Stimulated activated CD4-positive, alpha-beta T cell treated with anti-CD3 and anti-CD28 coated beads, Interleukin-1b, Interleukin-23, amount 100 ng/mL, for 4 hours (primary cell): ENCODE data around the gene AKT2.

Experiments
- DNase-seq, 2 donors: peaks; one replicate each; pipeline ENCODE4 v3.0.0-alpha.2; 2020; ENCODE audit warnings: low read depth in 2 of 2

Gene AKT2

DNA sequence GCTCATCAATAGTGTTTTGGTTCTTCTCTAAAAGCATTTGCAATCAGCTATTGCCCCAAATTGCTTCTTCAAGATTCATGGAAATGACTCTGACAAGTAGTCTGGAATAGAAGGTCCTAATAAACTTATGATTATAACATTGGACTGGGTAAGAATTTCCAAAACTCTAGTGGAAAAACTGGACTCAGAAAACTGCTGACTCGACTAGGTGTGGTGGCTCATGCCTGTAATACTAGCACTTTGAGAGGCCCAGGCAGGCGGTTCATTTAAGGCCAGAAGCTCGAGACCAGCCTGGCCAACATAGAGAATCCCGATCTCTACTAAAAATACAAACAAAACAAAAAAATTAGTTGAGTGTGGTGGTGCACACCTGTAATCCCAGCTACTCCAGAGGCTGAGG, 15.5 kb upstream of the AKT2 start:
- DNase-seq: no peak

DNA sequence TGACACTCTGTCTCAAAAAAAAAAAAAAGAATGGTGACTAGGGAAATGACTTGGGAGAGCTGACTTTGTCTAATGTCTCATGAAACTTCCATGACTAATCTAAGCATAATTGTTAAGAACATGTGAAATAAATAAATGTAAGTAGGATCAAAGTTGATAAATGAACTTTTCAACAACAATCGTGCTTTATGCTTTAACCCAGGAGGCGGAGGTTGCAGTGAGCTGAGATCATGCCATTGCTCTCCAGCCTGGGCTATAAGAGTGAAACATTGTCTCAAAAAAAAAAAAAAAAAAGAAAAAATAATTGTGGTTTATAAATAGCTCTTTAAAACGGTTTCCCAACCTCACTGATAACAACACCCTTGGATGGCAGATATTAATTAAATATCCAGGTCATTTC, 12.9 kb upstream of the AKT2 start:
- DNase-seq: no peak

DNA sequence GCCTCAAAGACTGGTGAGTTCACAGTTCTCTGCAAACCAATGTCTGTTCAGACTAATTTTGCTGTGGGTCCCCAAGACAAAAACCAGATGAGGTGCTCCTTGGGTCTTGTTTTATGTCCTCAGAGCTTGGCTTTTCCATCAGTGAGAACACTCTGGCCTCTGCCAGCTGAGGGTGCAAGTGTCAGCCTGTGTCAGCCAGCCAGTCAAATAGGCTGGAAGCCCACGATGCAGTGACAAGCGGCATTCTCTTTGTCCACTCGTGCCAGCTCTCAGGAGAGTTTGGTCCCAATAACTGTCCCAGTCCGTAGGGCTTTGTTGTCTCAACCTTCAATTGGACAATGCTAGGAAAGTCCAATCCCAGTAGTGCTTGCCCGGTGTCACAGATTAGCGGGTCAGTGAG, 9.4 kb upstream of the AKT2 start:
- no peak for DNase-seq

DNA sequence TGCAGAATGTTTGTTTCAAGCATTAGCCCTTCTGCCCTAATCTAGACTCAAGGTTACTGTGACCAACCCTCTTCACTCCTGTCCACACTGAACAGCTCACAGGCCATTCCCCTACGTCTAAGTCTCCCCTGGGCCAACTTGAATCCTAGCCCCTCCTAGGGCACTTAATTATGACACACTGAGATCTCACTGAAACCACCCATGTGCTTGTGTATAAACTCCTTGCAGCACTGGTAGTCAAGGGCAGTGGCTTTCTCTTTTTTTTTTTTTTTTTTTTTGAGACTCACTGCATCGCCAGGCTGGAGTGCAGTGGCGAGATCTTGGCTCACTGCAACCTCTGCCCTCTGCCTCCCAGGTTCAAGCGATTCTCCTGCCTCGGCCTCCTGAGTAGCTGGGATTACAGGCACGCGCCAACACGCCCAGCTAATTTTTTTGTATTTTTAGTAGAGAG, 1.9 kb upstream of the AKT2 start:
- no peak for DNase-seq

DNA sequence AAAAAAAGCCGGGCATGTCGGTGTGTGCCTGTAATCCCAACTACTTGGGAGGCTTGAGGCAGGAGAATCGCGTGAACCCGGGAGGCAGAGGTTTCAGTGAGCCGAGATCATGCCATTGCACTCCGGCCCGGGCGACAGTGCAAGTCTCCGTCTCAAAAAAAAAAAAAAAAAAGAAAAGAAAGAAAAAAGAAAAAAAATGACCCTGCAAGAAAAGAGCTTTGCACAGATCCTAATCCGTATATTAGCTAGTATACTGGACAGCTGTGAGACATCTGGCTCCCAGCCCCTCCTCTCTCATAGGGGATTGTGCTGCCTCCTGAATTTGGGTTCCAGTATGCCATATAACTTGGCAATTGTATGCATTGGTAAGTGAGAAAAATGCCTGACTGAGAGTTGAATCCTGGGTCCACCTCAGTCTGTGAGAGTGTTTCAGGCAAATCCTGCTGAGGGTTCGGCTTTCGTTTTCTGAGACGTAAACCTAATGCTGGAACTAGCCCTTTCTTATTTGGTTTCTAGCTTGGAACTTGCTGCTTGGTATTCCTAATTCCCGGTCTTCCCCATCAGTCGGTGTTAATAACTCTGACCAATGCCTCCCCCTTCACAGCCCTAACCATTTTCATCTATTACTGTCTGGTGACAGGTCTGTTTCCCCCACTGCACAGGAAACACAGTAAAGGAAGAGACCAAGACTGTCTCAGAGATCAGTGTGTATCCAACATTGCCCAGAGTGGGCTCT, 1.3 kb upstream of the AKT2 start:
- no peak for DNase-seq

DNA sequence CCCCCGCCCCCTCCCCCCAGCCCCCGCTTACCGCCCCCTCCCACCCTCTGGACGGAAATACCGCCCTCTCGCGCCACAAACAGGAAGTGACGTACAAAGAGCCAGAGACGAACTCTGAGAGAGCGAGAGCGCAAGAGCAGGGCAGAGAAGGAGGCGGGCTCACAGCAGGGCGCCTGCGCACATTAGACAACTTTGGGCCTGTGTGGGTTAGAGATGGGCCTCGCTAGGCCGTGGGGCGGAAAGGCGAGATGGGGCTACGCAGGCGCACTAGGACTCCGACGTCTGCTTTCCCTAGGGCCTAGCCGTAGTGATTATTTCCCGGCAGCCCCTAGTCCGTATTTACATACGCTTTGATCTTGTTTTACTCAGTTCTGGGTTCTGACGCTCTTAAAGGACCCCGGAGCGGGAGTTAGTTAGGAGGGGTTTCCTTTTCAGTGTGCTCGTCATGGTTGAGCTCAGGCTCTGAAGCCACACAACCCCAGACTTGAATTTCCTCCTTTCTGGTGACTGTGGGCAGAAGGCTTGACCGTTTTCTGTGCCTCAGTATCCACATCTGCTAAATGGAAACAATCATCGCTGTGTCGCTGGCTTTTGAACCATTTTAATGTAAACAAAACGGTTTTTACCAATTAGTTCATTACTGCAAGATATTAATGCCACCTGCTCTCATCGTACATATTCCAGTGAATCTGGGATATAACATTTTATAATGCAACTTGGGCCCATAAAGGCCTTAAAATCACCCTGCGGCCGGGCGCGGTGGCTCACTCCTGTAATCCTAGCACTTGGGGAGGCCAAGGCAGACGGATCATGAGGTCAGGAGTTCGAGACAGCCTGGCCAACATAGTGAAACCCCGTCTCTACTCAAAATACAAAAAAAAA, 449 bp upstream of the AKT2 start:
- peak; percentile 91 to 95 for DNase-seq

DNA sequence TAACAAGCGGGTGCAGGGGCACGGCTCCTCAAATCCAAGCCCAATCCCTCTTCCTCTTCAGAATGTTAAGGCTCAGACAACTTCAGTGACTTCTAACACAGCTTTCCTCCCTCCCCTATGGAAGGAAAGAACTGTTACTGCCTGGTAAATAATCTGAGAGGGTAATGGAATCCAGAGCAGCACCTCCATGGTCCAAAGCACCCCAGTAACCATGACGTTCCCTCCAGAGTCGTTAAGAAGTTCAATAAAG, 969 bp downstream of the AKT2 start:
- DNase-seq: no peak

DNA sequence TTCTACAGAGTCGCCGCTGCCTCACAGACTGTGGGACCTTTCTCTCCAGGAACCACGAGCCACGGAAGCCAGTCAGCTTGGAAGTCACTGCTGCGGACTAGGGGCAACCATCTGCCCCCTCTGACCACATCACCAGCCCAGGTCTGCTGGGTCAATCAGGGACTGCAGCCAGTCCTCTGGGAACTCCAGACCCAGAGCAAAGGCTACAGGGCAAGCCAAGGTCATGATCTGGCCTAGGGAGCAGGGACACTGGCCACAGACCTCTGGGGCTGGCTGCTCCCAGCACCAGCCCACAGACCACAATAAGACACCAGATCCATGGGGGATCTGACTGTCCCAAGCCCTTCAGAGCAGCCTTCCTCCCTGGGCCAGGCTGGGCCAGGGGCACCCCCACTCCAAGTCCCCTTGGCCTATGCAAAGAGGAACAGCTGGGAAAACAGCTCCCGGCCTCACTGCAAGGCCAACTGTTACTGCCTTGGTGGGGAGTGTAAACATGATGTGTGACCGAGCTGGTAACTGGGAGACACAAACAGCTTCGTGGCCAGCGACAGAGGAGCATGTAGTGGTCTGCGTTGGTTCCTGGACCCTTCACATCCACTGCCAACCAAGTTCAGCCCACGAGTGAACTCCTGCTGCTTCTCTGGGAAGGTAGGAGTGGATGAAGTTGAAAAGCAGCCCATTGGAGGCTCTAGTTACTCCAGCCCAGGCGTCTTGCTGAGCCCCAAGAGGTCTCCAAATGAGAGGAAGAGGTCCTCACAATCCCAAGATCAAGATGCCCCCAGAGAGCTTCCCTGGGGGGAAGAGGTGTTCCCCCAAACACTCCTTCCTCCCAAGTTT, 1.5 kb downstream of the AKT2 start:
- DNase-seq: no peak

DNA sequence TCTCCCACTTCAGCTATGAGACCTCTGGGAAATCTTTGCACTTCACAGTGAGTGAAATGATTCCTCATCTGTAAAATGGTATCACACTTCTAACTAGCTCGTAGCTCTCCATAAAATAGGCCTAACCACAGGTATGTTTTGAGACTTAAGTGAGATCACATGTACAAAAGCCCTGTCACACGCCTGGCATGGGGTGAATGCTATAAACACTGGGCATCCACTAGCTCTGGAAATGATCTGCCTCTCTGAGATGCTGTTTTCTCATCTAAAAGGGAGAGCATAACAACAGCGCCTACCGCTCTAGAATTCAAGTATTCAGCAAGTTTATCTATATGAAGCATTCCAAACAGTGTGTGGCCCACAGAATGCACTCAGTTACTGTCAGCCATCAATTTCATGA, 2.2 kb downstream of the AKT2 start:
- no peak for DNase-seq

DNA sequence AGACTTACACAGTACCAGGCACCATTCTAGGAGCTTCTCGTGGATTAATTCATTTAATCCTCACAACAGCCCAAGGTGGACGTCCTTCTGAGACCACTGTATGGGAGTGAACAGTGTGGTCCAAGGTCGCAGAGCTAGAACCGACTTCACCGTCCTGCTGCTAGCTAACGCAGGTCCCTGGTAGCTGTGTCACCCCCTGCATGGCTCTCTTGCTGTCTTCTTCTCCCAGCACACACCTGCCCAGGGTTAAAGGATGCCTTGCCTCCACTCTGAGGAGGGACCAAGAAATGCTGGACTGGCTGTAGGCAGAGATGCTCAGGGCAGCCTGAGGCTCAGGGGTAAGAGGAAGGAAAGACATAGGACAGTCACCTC, 3.0 kb downstream of the AKT2 start:
- DNase-seq: no peak

DNA sequence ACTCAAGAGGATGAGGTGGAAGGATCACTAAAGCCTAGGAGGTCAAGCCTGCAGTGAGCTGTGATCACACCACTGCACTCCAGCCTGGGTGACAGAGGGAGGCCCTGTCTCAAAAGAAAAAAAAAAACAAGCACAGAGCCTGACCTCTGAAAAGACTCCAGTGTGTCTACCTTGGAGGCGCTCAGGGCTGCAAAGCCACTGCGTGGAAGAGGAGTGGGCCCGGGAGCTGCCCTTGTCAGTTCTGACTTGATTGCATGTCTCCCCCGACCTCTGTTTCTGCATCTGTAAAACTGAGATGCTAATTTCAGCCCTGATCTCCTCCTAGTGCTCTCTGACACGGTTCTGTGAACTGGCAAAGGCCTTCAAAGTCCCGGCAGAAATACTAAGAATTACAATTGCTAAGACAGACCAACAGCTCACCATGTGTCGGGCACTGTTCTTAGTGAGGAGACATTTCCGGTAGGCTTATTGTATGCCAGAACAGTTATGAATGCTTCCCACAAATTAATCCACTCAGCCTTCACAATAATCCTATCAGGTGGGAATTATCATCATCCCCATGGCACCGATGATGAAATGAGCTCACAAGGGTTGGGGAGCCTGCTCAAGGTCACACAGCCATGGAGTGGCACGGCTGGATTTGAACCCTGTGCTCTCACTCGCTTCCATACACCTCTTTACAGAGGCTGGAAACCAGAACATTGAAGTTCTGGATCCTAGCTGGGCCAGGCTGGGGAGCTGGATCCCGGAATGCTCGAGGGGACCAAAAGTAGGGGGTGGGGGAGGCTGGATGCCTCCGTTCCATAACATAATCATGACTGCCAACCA, 3.5 kb downstream of the AKT2 start:
- no peak for DNase-seq

DNA sequence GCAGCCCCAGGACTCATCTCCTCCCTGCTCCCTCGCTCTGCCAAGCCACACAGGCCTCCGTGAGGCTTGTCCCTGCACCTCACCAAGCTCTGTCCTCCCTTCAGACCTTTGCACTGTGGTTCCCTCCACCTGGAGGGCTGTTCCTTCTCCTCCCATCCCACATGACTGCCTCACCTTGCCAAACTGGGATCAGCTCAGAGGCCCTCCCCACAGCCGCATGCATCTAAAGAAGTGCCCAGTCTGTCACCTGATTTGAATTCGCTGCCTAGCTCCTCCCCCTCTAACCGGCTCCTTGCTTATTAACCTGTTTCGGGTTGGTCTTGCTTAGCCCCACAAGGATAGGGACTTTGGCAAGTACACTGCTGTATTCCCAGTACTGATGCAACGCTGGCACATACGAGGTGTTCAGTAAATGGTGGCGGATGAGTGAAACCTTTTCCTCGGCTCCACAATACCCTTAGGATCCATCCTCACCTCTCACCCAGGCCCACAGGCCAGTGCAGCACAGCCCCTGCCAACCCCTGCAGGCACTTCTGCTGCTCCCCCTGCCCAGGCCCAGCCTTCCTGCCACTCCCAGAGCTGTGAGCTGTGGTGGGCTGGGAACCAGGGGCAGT, 4.4 kb downstream of the AKT2 start:
- no peak for DNase-seq

DNA sequence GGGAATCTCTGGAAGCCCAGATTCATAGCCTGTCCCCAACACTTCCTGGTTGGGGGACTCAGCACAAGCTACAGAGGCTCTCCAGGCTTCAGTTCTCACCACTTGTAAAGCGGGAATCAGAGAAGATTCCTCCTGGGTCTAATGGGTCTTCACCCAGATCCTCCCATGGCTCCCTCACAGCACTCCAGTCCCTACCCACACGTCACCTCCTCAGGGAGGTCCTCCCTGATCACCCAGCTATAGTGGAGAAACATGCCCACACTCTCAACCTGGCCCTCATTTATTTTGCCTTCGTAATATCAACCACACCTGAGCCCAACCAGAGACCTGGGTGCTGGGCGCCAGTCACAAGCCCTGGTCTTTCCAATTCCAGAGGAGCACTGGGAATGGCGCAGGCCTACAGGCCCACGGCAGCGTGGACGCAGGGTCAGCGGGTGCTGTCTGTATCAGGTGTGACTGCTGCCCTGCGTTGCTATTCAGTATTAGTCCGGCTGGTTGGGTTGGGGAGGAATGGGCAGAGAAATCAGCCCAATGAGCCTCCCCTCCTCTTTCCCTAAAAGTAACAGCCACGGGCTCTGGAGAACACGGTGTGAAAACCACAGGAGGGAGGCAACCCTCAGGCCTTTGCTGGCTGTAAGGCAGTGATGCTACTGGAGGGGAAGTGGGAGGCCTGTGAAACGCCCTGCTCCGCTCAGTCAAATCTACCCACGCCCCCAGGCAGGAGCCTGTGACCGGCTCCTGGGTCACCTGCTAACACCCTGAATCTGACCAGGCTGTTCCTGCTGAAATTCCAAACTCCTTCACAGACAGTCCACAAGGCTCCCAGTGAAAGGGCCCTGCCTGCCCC, 5.2 kb downstream of the AKT2 start:
- no peak for DNase-seq

DNA sequence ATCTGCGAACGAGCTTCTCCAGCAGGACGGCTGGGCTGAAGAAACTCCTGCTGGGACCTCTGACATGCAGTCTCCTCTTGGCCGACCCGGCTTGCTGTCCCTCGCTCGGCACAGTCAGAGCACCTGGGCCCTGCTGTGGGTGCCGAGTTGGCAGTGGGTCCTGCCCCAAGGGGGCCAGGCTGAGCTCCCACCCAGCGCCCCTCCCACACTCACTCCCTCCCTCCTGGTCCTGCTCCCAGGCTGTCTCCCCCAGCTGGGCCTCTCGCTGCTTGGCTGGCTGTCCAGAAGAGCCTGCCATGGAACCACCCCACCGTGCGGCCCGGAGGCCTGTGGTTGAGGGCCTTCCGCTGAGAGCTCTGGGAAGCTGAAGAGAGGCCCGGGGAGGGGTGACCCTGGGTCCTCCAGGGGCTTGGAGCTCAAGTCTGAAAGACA, 6.0 kb downstream of the AKT2 start:
- no peak for DNase-seq

DNA sequence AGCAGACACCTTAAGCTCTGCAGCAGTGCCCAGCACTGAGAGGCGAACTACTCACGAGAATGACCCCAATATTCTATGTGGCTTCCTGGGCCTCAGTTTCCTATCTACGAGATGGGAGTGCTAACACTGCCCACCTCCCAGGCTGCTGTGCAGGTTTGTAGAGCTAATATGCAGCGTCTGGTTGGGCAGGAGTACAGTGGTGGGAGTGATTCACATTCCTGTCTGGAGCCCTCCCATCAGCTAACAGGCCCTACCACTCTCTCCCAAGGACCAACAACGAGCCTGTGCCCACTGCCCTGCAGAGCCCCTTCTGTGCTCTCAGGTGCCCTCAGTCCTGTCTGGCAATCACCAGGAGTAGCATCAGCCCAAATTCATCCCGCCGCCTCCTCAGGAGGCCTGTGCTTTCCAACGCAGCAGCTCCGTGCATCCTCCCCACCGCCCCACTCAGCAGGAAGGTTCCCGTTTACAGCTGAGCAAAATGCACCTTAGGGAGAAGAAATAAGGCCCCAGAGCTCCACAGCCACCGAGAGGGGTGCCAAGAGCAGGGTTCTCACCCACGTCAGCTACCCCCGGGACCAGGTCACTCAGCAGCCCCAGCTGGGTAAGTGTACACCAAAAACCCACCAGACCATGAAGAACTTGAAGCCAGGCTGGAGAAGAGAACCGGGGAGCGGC, 6.6 kb downstream of the AKT2 start:
- no peak for DNase-seq

DNA sequence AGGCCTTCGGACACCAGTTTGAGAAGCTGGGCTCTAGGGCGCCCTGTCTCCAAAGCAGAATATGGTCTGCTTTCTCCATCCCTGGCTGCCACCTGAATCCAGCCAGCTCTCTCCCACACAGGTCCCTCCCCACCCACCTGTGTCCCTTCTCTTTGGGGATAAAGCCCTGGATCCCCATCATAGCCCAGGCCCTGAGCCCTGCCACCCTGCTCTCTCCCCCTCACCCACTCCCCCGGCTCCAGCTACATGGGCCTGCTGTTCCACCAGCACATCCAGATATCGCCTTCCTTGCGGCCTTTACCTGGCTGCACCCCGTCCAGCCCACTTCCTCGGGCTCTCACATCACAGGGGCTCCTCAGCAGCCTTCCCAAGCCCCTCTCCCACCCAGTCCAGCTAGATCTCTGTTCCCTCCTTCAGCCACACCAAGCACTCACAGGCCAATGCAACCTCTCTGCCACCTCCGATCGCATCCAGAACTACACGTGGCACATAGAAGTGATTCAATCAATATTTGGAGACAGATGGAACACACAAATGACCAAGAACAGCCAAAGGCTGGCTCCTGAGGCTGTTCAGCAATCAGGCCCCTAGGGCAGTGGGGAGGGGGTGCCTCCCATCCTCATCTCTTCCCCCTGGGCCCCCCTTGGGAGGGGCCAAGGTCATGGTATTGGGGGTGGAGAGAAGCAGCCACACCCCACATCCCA, 7.6 kb downstream of the AKT2 start:
- no peak for DNase-seq

DNA sequence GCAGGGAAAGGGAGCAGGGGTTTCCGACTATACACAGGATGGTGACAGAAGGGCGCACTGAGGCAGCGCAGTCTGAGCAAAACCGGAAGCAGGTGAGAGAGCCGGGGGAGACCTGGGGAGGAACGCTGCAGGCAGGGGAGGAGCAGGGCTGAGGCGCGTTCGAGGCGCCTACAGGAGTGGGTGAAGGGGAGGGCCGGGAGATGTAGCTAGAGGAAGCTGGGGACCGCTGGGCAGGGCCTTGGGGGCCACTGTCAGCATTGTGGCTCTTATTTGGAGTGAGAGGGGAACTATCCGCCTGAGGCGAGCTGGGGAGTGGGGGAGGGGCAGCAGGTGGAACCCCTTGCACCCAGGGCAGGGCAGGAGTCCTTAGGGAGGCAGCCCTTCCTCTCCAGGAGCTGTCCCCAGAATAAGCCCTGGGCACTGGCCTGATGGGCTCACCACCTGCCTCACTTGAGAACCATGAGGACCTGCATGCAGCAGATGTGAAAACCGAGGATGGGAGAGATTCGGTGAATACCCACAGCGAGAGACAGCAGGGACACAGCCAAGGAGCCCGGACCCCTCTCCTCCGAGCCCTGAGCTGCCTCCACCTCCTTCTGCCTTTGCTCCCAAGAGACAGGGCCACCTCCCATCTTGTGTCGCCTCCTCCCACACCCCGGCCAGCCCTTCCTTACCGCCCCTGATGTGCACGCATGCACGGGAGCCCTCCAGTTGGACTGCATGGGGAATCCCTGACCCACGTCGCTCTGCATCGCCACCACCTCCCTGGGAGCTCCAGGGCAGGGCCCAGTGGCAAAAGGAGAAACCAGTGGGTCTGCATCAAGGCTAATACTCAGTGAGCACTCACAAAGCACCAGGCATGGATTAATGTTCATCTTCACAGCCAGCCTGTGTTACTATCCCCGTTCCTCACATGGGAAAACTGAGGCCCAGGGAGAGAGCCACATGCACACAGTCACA, 10.3 kb downstream of the AKT2 start:
- peak in 1 of 2 donors; percentile 24 for DNase-seq
